Activated CD4-positive, alpha-beta memory T cell treated with anti-CD3 and anti-CD28 coated beads, Interleukin-2, amount 10 ng/mL, durations not matched to agents 7 days and 5 days (primary cell): ENCODE measurements around the gene MCFD2. TPM values are rescaled to one million over a fixed set of nuclear protein-coding genes. Genes with fewer than 3 reads are reported as not detected.

ENCODE experiments used
- CTCF ChIA-PET: fragments of 350-600 bp; sonication (Branson Sonifier 250); formaldehyde crosslinking; loops from one replicate; lab custom pipeline; 2021; ENCODE audit warnings: antibody characterized with exemption, inconsistent platforms; lab: Charles Lee
- POLR2A ChIA-PET: fragments of 350-600 bp; sonication (Branson Sonifier 250); formaldehyde crosslinking; loops from one replicate; lab custom pipeline; 2021; ENCODE audit warnings: antibody characterized with exemption; lab: Charles Lee
- DNase-seq: peaks from one replicate; pipeline ENCODE4 v3.0.0-alpha.2; 2020
- H3K27ac Mint-ChIP-seq: one replicate; pipeline ENCODE4 v1.8.0; 2021; ENCODE audit warnings: mild to moderate bottlenecking, mixed read lengths
- H3K27me3 Mint-ChIP-seq: one replicate; pipeline ENCODE4 v1.8.0; 2021; ENCODE audit warnings: mixed read lengths
- H3K36me3 Mint-ChIP-seq: one replicate; pipeline ENCODE4 v1.8.0; 2021; ENCODE audit warnings: low read depth, mixed read lengths
- H3K4me1 Mint-ChIP-seq: one replicate; pipeline ENCODE4 v1.8.0; 2021; ENCODE audit warnings: mixed read lengths
- H3K4me3 Mint-ChIP-seq: one replicate; pipeline ENCODE4 v1.8.0; 2021; ENCODE audit warnings: mild to moderate bottlenecking, mixed read lengths
- H3K9me3 Mint-ChIP-seq: one replicate; pipeline ENCODE4 v1.8.0; 2021; ENCODE audit warnings: mixed read lengths
- total RNA-seq, 2 experiments: library from RNA; stranded (reverse); gene quantifications; one replicate each; pipeline ENCODE4 v1.2.3, GENCODE V29; 2021

Gene MCFD2
- total RNA-seq, 2 experiments from 2014 or later: 48.4 to 48.8 TPM

- no peak overlapping the region for H3K27ac Mint-ChIP-seq
- ChIA-PET POLR2A (no interaction called here), CTCF (interaction anchor here (0.6 to 3.7 kb wide), 6 partner anchors 8 to 415 kb away, joined by 3 to 26 read pairs (median 4); partner anchors contain the start of gene MCFD2)
- H3K27me3 Mint-ChIP-seq: no peaks in the 10 kb centered on the region
- H3K4me3 Mint-ChIP-seq: no peak overlapping the region
- no peaks in the 10 kb centered on the region for H3K4me1 Mint-ChIP-seq
- H3K9me3 Mint-ChIP-seq: peaks cover 12% of the 10 kb centered on the region
- peaks cover 20% of the 10 kb centered on the region for H3K36me3 Mint-ChIP-seq
- DNase-seq: no peak
Observed at GRCh38 chr2:46929612-46930011, 14.0 kb upstream of the MCFD2 start.

GRCh38 chr2:46926863-46927262, 11.3 kb upstream of the MCFD2 start:
- peaks cover 12% of the 10 kb centered on the region for H3K9me3 Mint-ChIP-seq
- H3K36me3 Mint-ChIP-seq: peaks cover 20% of the 10 kb centered on the region
- no peak for DNase-seq
- H3K4me3 Mint-ChIP-seq: no peak overlapping the region
- no peak overlapping the region for H3K27ac Mint-ChIP-seq
- H3K4me1 Mint-ChIP-seq: peaks cover 10% of the 10 kb centered on the region
- ChIA-PET CTCF (interaction anchor here (1.1 to 3.7 kb wide), 2 partner anchors 8 to 10 kb away, joined by 4 to 26 read pairs; no protein-coding TSS in a partner anchor), POLR2A (no interaction called here)
- no peaks in the 10 kb centered on the region for H3K27me3 Mint-ChIP-seq

- Mint-ChIP-seq H3K36me3 (peaks cover 20% of the 10 kb centered on the region), H3K4me3 (no peak overlapping the region), H3K9me3 (peaks cover 12% of the 10 kb centered on the region), H3K27me3 (no peaks in the 10 kb centered on the region), H3K27ac (no peak overlapping the region), H3K4me1 (peaks cover 12% of the 10 kb centered on the region)
- CTCF ChIA-PET: interaction anchor here (3.5 kb wide), 1 partner anchor 12 kb away, joined by 23 read pairs; no protein-coding TSS in a partner anchor
- POLR2A ChIA-PET: interaction anchor here (0.6 kb wide), 1 partner anchor 10 kb away, joined by 4 read pairs; no protein-coding TSS in a partner anchor
- no peak for DNase-seq
Observed at GRCh38 chr2:46925474-46926351, 10.1 kb upstream of the MCFD2 start.

GRCh38 chr2:46924608-46925007, 9.0 kb upstream of the MCFD2 start:
- CTCF ChIA-PET: interaction anchor here (3.5 kb wide), 1 partner anchor 13 kb away, joined by 23 read pairs; no protein-coding TSS in a partner anchor
- Mint-ChIP-seq H3K4me3 (no peak overlapping the region), H3K27me3 (no peaks in the 10 kb centered on the region), H3K36me3 (peaks cover 20% of the 10 kb centered on the region), H3K4me1 (peaks cover 12% of the 10 kb centered on the region), H3K9me3 (peaks cover 12% of the 10 kb centered on the region), H3K27ac (no peak overlapping the region)
- DNase-seq: no peak
- POLR2A ChIA-PET: interaction anchor here (0.9 kb wide), 1 partner anchor 12 kb away, joined by 3 read pairs; no protein-coding TSS in a partner anchor

- Mint-ChIP-seq H3K36me3 (peaks cover 20% of the 10 kb centered on the region), H3K9me3 (peaks cover 12% of the 10 kb centered on the region), H3K27me3 (no peaks in the 10 kb centered on the region), H3K27ac (no peak overlapping the region), H3K4me3 (no peak overlapping the region), H3K4me1 (peaks cover 12% of the 10 kb centered on the region)
- CTCF ChIA-PET: interaction anchor here (3.5 kb wide), 1 partner anchor 13 kb away, joined by 23 read pairs; no protein-coding TSS in a partner anchor
- POLR2A ChIA-PET: interaction anchor here (0.9 kb wide), 1 partner anchor 12 kb away, joined by 3 read pairs; no protein-coding TSS in a partner anchor
- DNase-seq: no peak
Observed at GRCh38 chr2:46924038-46924437, 8.4 kb upstream of the MCFD2 start.

- H3K27me3 Mint-ChIP-seq: no peaks in the 10 kb centered on the region
- DNase-seq: no peak
- peaks cover 19% of the 10 kb centered on the region for H3K4me1 Mint-ChIP-seq
- H3K4me3 Mint-ChIP-seq: no peak overlapping the region
- ChIA-PET POLR2A (no interaction called here), CTCF (interaction anchor here (1.8 to 3.5 kb wide), 2 partner anchors 14 to 21 kb away, joined by 7 to 23 read pairs; no protein-coding TSS in a partner anchor)
- H3K36me3 Mint-ChIP-seq: peaks cover 17% of the 10 kb centered on the region
- H3K9me3 Mint-ChIP-seq: peaks cover 12% of the 10 kb centered on the region
- no peak overlapping the region for H3K27ac Mint-ChIP-seq
Observed at GRCh38 chr2:46923041-46923528, 7.5 kb upstream of the MCFD2 start.

GRCh38 chr2:46922606-46923005, 7.0 kb upstream of the MCFD2 start:
- Mint-ChIP-seq H3K36me3 (peaks cover 16% of the 10 kb centered on the region), H3K4me1 (peaks cover 24% of the 10 kb centered on the region), H3K9me3 (peaks cover 12% of the 10 kb centered on the region), H3K4me3 (no peak overlapping the region), H3K27me3 (peaks cover 2% of the 10 kb centered on the region), H3K27ac (no peak overlapping the region)
- POLR2A ChIA-PET: no interaction called here
- no peak for DNase-seq
- CTCF ChIA-PET: interaction anchor here (1.8 to 3.5 kb wide), 2 partner anchors 15 to 22 kb away, joined by 7 to 23 read pairs; no protein-coding TSS in a partner anchor

- H3K4me3 Mint-ChIP-seq: no peak overlapping the region
- no peak overlapping the region for H3K27ac Mint-ChIP-seq
- peaks cover 7% of the 10 kb centered on the region for H3K27me3 Mint-ChIP-seq
- peaks cover 13% of the 10 kb centered on the region for H3K36me3 Mint-ChIP-seq
- peaks cover 10% of the 10 kb centered on the region for H3K9me3 Mint-ChIP-seq
- peaks cover 30% of the 10 kb centered on the region for H3K4me1 Mint-ChIP-seq
- ChIA-PET POLR2A (no interaction called here), CTCF (interaction anchor here (1.5 to 3.5 kb wide), 3 partner anchors 8 to 22 kb away, joined by 4 to 23 read pairs (median 7); no protein-coding TSS in a partner anchor)
- DNase-seq: no peak
Observed at GRCh38 chr2:46921676-46922448, 6.3 kb upstream of the MCFD2 start.

GRCh38 chr2:46917628-46918027, 2.0 kb upstream of the MCFD2 start:
- CTCF ChIA-PET: interaction anchor here (1.1 to 2.7 kb wide), 4 partner anchors 10 to 18 kb away, joined by 3 to 26 read pairs (median 6); no protein-coding TSS in a partner anchor
- Mint-ChIP-seq H3K36me3 (peaks cover 10% of the 10 kb centered on the region), H3K27me3 (peaks cover 8% of the 10 kb centered on the region), H3K9me3 (no peaks in the 10 kb centered on the region), H3K4me1 (peaks cover 57% of the 10 kb centered on the region), H3K27ac (no peak overlapping the region), H3K4me3 (peak overlapping the region; percentile 94)
- DNase-seq: no peak
- POLR2A ChIA-PET: interaction anchor here (2.2 kb wide), 1 partner anchor 20 kb away, joined by 5 read pairs; no protein-coding TSS in a partner anchor

- ChIA-PET POLR2A (interaction anchor here (0.6 to 1.8 kb wide), 2 partner anchors 69 to 301 kb away, joined by 3 to 10 read pairs; no protein-coding TSS in a partner anchor), CTCF (interaction anchor here (1.2 kb wide), 1 partner anchor 14 kb away, joined by 4 read pairs; no protein-coding TSS in a partner anchor)
- peaks cover 15% of the 10 kb centered on the region for H3K36me3 Mint-ChIP-seq
Observed at GRCh38 chr2:46915811-46916630, 415 bp upstream of the MCFD2 start.

GRCh38 chr2:46914578-46915230, 902 bp downstream of the MCFD2 start:
- H3K4me1 Mint-ChIP-seq: peaks cover 54% of the 10 kb centered on the region
- H3K9me3 Mint-ChIP-seq: no peaks in the 10 kb centered on the region
- CTCF ChIA-PET: interaction anchor here (1.1 kb wide), 1 partner anchor 23 kb away, joined by 3 read pairs; no protein-coding TSS in a partner anchor
- H3K4me3 Mint-ChIP-seq: peak overlapping the region; percentile 94
- peak overlapping the region; percentile 64 for H3K27ac Mint-ChIP-seq
- peaks cover 8% of the 10 kb centered on the region for H3K27me3 Mint-ChIP-seq
- POLR2A ChIA-PET: interaction anchor here (1.8 kb wide), 1 partner anchor 70 kb away, joined by 10 read pairs; no protein-coding TSS in a partner anchor
- H3K36me3 Mint-ChIP-seq: peaks cover 17% of the 10 kb centered on the region
- DNase-seq: no peak

More at GRCh38 chr2:46915811-46916630, 415 bp upstream of the MCFD2 start:
- Mint-ChIP-seq H3K4me1 (peaks cover 47% of the 10 kb centered on the region), H3K4me3 (peak overlapping the region; percentile 94), H3K9me3 (no peaks in the 10 kb centered on the region), H3K27me3 (peaks cover 8% of the 10 kb centered on the region), H3K27ac (peak overlapping the region; percentile 3)
- peak; percentile 78 for DNase-seq
